ENCODE data around the gene MFN1.

The MFN1 gene

DNA sequence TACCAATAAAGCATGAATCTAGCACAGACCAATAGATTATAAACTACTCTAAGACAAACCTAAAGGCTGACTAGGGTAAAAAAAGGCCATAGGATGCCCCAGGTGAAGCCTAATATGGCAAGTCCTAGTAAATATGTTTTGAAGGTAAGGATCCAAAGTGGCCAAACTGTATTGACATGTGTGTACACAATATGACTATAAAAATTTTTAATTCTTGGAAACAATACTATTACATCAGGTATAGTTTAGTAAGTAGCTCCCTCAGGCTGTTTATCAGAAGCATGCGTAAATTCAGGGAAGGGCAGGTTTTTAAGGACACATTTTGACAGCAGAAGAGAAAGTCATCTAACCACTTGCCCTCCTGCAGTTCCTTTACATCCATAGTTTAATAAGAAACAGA lies 84.9 kb downstream of the MFN1 start:
- no peak for DNase-seq

DNA sequence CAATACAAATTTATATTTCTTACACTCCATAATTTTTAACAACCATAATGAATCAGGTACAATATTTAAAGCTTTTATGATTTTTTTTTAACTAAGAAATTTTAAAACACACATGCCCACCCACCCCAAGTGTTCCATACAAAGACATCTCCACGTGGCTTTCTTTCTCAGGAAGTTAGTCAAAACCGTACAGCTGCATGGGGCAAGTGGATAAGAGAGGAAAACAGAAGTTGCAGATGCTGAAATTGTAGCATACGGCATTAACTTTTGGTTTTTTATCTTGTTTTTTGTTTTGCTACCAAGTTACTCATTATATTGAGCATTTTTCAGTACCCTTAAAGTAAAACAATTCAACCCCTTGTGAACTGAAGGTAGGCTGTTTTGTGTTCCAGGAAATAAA lies 89.0 kb downstream of the MFN1 start:
- DNase-seq: no peak

DNA sequence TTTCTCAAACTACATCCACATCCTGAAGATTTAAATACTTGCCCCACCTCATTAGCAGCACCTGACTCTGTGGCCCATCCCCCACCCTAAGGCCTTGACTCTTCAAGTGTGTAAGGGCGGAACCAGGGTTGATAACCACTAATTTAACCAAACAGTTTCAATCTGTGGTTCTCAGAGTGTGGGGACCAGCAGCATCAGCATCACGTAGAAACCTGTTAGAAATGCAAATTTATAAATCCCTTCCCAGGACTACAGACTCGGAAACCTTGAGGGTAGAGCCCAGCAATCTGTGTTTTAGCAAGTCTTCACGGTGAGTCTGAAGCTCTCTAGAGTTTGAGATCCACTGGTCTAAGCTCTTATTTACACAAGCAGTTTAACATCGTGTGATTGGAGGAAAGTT lies 91.3 kb downstream of the MFN1 start:
- no peak for DNase-seq
